Peyer's patch (tissue), 4 donors: ENCODE measurements around the gene NRM.

ENCODE experiments used
- CTCF ChIP-seq, 6 experiments: fragments of 450-650 bp in 4 of 6; fragments of 200-600 bp in 2 of 6; sonication (generic) in 1 of 6; IDR thresholded peaks; one replicate each; pipeline ENCODE4 v1.5.1; 2017 to 2019; ENCODE audit warnings: antibody characterized with exemption in 6 of 6, mild to moderate bottlenecking in 3 of 6, moderate library complexity in 1 of 6
- POLR2A ChIP-seq, 2 donors: fragments of 450-650 bp; IDR thresholded peaks; one replicate each; pipeline ENCODE4 v1.5.1; 2017; ENCODE audit warnings: antibody characterized with exemption in 2 of 2, mild to moderate bottlenecking in 2 of 2, moderate library complexity in 2 of 2

DNA sequence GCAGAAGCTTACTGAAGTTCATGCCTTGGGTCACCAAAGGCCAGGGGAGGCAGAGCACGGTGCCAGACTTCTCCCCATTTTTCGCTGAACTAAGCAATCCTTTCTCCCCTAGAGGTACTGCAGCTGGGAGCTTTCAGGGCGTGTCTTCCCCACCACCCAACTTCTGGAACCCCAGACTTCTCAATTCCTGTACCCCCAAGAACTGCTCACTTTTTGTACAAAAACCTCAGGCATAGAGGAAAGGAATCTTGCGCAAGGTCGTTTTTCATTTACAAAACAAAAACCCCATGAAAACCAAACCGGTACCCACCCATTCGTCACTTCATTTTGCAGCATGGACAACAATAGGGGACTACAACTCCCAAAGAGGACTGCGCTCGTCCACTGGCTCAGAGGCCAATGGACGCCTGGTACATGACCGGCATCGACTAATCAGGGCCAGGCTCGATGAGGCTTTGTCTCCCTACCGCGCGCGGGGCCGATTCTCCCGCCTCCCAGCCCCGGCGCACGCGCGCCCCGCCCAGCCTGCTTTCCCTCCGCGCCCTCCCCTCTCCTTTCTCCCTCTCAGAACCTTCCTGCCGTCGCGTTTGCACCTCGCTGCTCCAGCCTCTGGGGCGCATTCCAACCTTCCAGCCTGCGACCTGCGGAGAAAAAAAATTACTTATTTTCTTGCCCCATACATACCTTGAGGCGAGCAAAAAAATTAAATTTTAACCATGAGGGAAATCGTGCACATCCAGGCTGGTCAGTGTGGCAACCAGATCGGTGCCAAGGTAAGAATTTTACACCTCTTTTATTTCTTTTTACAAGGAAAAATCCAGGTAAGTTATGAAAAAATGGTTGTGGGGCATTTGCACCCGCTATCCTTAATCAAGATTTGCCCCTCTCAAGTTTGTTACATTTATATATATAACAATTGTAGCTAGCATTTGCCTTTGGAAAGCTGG is 29.3 kb upstream of the NRM start, which contains the start of gene TUBB:
- peak in 3 of 6 experiments; percentile 26 to 40 (median 30) for TF ChIP-seq CTCF (IDR thresholded peaks at IDR 0.05)
- peak; percentile 92 to 95 for TF ChIP-seq POLR2A (IDR thresholded peaks at IDR 0.05)
